ENCODE data around the gene SLC25A23.

SLC25A23 gene

DNA sequence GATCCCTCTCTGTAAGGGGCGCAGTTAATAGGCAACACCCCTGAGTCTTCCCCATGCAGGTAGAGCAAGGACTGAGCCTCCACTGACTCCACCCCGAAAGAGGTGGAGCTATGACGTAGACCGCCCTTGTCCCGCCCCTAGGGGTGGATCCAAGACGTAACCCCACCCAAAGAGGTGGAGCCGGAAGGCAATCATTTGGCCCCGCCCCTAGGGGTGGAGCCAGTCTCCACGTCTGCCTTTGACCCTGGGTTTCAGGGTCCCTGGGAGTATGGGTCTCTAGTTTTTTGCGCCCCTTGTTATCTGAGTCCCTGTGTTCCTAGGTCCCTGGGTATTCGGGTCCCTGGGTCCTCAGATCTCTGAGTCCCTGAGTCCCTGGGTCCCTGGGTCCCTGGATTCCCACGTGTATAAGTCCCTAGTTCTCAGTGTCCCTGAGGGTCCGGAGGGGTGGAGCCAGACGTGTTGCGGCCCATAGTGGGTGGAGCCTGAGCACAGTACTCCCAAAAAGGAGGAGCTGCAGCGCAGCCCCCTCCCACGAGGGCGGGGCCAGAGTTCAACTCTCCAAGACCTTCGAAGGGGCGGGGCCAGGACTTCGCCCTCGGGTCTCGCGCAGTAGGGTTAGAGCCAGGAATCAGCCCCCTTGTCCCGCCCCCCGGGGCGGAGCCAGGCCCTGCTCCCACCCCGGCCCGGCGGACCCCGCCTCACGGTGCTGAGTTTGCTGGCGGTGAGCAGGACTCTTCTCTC, 16.7 kb upstream of the SLC25A23 start:
- H3K36me3 ChIP-seq = no peaks in the 10 kb centered on the region
- H3K27me3 ChIP-seq = no peaks in the 10 kb centered on the region
- DNase-seq = peak; percentile 95
- H3K9me3 ChIP-seq = no peaks in the 10 kb centered on the region
- H3K4me3 ChIP-seq (ENCODE audit: low read depth, low read length) = peak overlapping the region; percentile 38
- TF ChIP-seq CTCF (IDR thresholded peaks at IDR 0.05; ENCODE audit: low read depth, low read length) = no peak
- no peaks in the 10 kb centered on the region for H3K4me1 ChIP-seq

GRCh38 chr19:6475321-6476108, 15.9 kb upstream of the SLC25A23 start:
- TF ChIP-seq CTCF (IDR thresholded peaks at IDR 0.05; ENCODE audit: low read depth, low read length) = no peak
- Histone ChIP-seq H3K9me3 (no peaks in the 10 kb centered on the region), H3K4me1 (no peaks in the 10 kb centered on the region), H3K27me3 (no peaks in the 10 kb centered on the region), H3K4me3 (ENCODE audit: low read depth, low read length) (no peak overlapping the region), H3K36me3 (no peaks in the 10 kb centered on the region)
- no peak for DNase-seq

DNA sequence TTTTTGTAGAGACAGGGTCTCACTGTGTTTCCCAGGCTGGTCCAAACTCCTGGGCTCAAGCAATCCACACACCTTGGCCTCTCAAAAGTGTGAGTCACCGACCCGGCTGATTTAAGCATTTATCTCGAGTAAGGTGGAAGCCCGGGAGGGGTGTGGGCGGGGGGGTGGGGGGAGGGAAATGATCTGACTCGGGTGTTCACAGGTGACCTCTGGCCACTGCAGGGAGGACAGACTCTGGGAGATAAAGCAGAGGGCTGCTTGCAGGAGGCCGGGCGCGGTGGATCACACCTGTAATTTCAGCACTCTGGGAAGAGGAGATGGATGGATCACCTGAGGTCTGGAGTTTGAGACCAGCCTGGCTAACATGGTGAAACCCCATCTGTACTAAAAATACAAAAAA, 14.1 kb upstream of the SLC25A23 start:
- Histone ChIP-seq H3K36me3 (no peaks in the 10 kb centered on the region), H3K4me3 (ENCODE audit: low read depth, low read length) (no peak overlapping the region), H3K27me3 (no peaks in the 10 kb centered on the region), H3K4me1 (no peaks in the 10 kb centered on the region), H3K9me3 (no peaks in the 10 kb centered on the region)
- no peak for DNase-seq
- no peak for TF ChIP-seq CTCF (IDR thresholded peaks at IDR 0.05; ENCODE audit: low read depth, low read length)

GRCh38 chr19:6472713-6473112, 13.1 kb upstream of the SLC25A23 start:
- Histone ChIP-seq H3K4me1 (no peaks in the 10 kb centered on the region), H3K27me3 (peaks cover 4% of the 10 kb centered on the region; the same call in 1 of the 2 replicates), H3K4me3 (ENCODE audit: low read depth, low read length) (no peak overlapping the region), H3K9me3 (no peaks in the 10 kb centered on the region), H3K36me3 (no peaks in the 10 kb centered on the region)
- DNase-seq = no peak
- no peak for TF ChIP-seq CTCF (IDR thresholded peaks at IDR 0.05; ENCODE audit: low read depth, low read length)

- Histone ChIP-seq H3K36me3 (no peaks in the 10 kb centered on the region), H3K9me3 (no peaks in the 10 kb centered on the region), H3K4me3 (ENCODE audit: low read depth, low read length) (no peak overlapping the region), H3K27me3 (peaks cover 6% of the 10 kb centered on the region; the same call in 1 of the 2 replicates), H3K4me1 (no peaks in the 10 kb centered on the region)
- no peak for TF ChIP-seq CTCF (IDR thresholded peaks at IDR 0.05; ENCODE audit: low read depth, low read length)
- DNase-seq = no peak
These were observed 11.5 kb upstream of the SLC25A23 start for GRCh38 chr19:6471076-6471475.

- no peaks in the 10 kb centered on the region for H3K4me1 ChIP-seq
- no peak overlapping the region for H3K4me3 ChIP-seq (ENCODE audit: low read depth, low read length)
- no peak for TF ChIP-seq CTCF (IDR thresholded peaks at IDR 0.05; ENCODE audit: low read depth, low read length)
- no peaks in the 10 kb centered on the region for H3K36me3 ChIP-seq
- DNase-seq = no peak
- H3K27me3 ChIP-seq = peaks cover 13% of the 10 kb centered on the region
- H3K9me3 ChIP-seq = no peaks in the 10 kb centered on the region
These were observed 10.6 kb upstream of the SLC25A23 start for GRCh38 chr19:6470173-6470572.
